GM18907 (cell line): ENCODE results near the gene SGMS1.
A peak's percentile ranks its signal among the peaks of the same experiment; 100 is the strongest.
"Not testable (repeated sequence)": the region's sequence is repeated elsewhere in the genome, so short reads cannot be mapped to it uniquely, and the experiment has no call there.

Source experiments
- ATAC-seq: cut with Tn5 transposase; IDR thresholded peaks from one replicate; pipeline ENCODE4 v1.9.1; 2021; ENCODE audit warnings: mild to moderate bottlenecking, moderate library complexity; ENCODE audit not compliant: unreplicated experiment

Gene SGMS1

DNA sequence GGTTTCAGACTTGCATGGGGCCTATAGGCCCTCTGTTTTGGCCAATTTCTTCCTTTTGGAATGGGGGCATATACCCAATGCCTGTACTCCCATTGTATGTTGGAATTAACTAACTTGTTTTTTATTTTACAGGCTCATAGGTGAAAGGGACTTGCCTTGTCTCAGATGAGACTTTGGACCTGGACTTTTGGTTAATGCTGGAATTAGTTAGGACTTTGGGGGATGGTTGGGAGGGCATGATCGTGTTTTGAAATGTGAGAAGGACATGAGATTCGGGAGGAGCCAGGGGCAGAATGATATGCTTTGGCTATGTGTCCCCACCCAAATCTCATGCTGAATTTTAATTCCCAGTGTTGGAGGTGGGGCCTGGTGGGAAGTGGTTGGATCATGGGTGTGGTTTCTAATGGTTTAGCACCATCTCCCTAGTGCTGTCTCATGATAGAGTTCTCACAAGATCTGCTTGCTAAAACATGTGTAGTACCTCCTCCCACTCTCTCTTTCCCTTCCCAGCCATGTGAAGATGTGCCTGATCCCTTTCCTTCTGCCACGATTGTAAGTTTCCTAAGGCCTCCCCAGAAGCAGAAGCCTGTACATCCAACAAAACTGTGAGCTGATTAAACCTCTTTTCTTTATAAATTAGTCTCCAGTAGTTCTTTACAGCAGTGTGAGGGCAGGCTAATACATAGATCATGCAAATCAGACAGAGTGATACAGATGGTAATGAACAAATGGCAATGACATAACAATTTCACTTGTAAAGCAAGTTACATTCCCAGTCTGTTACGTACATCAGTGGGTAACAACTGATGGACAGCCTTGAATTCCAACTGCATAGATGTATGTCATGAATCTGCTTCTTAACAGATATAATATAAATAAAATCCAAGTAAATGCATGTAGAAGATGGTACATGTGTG lies 146.2 kb downstream of the SGMS1 start:
- no peak for ATAC-seq

DNA sequence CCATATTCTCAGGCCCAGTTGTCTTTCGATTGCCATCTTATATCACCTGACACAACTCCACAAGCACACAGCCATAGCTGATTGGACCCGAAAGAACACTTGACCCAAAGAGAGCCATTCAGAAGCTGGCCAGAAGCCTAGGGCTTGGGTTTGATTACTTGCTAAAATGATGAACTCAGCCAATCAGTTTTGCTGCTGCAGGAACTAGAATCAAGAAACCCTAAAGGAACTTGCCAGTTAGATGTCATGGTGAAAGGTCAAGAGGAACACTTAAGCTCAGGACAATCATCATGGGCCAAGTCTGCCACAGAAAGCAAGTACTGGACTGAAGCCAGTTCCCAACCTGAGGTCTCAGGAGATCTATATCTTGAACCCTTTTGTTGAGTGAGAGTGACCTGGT lies 150.0 kb downstream of the SGMS1 start:
- no peak for ATAC-seq

DNA sequence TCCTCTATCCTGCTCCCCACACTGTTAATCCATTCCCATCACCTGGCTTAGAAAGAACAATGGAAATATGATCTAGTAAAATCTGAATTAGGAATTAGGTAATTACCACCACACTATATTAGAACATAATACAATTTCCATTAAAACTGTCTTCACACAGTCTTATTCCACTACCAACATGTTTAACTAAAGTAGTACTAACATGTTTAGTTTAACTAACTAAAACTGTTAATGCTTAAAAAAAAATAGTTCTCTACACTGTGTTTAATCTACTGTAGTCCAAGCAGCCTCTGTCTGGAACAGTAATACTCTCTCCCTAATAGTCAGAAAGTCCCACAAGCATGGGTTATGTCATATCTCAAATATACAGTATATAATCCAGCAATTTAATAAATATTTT lies 150.8 kb downstream of the SGMS1 start:
- no peak for ATAC-seq

DNA sequence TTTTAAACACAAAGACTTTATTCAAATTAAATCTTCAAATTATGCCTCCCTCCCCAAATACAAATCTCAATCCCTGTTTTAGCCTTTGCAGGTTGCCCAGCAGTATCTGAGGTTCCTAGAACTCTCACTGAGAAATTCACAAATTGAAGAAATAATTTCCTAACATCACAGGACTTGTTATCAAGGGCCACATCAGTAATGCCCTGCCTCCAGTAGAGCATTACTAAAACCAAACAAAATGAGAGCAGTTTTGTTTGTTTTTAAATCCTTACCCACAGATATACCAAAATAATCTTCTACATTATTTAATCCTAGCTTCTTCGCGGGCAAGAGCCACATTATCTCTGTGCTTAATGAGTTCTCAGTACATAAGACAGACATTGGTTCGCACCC lies 152.2 kb downstream of the SGMS1 start:
- ATAC-seq: no peak

DNA sequence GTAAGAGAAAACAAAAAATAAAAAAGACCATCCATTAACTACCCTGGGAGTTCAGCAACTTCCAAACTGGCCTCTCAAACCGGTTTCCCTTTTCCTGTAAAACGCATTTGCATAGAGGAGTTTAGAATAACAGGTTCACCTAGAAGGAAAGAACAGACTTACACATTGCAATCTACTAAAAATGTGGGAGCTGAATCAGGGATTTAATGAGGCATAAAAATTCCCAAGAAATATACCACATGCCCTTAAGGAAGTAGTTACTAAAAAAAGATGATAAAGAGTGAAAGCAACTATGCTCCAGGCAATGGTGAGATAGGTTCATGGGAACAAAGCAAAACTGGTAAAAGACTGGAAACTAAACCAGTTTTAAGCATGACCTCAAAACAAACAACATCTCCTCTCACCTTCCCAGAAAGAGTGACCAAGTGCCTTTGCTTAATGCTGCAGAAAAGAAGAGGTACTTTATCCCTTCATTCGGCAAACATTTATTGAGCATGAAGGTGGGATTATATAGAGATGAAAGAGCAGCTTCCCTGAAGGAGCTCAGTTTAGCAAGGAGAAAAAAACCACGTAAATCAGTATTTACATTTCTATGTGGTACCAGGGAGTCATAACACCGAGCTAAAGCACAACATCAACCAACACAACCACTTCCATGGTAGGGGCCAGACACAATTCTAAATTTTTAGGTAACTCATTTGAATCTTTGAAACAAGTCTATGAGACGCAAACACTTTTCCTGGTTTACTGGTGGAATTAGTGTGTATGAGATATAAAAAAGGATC lies 152.8 kb downstream of the SGMS1 start:
- ATAC-seq: no peak

DNA sequence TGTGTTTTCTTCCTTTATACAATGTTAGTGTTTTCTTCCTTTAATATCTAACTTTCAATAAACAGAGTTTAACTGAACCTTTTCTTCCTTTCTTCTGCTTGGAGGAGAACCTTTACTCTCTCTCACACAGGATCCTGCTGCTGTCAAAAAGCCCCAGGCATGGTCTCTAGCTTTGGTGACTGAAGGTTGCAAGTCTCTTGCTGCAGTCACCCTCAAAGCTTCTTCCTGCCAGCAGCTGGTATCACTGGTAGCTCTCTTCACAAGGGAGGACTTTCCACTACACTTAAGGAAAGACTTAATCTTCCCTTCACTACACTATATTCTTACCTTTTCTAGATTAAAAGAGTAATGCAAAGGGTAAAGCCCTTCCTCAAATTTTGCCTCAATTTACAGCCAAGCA lies 153.4 kb downstream of the SGMS1 start:
- peak; percentile 65 for ATAC-seq

DNA sequence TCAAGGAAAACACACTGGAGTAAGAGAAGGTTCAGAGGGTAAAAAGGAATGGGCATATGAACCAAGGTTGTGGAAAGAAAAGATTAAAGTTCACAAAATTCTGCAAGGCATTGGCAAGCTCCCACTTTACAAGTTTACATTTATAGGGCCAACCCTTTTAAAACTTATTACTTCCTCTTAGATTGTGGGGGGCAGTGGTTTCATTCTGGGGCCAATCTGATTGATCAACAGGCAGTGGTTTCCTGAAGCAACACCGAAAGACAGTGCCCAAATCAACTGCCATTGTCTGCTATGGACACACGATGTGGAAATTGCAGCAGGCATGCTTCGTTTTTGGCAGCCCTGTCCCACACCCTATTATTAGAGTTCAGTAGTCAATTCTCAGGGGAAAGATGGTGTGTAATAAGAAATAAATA lies 154.0 kb downstream of the SGMS1 start:
- no peak for ATAC-seq

DNA sequence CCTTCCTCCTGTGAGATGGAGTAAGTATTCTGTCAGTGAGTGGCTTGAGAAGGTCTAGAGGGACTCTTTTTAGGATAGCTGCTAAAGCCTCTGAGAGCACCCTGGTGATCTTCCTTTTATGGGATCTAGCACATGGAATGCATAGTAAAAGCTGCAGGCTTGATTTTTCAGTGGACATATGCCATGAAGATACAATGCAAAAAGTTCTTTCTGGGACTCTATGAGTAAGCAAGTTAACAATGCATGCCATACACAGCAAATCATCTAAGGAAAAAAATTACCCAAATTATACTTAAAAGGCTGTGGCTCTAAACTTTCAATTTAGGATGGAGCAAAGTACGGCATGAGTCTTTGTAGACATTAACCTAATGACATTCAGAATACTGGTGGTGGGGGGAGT lies 154.5 kb downstream of the SGMS1 start:
- no peak for ATAC-seq

DNA sequence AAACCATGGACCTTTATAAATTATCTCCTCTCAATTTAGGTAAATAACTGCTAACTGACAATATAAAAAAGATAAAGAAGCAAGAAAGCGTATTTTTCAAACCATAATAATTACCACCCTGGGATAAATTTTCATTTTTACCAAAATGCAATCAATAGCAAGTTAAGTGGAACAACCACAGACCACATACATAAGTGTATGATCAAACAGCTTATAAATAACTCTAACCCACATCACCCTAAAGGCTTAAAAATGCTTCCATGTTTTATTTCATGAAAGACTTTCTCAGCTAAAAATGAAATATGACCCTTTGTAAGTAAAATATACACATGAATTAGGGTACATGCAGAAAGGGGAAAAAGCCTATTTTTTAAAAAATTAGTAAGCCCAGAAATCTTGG lies 156.5 kb downstream of the SGMS1 start:
- no peak for ATAC-seq

DNA sequence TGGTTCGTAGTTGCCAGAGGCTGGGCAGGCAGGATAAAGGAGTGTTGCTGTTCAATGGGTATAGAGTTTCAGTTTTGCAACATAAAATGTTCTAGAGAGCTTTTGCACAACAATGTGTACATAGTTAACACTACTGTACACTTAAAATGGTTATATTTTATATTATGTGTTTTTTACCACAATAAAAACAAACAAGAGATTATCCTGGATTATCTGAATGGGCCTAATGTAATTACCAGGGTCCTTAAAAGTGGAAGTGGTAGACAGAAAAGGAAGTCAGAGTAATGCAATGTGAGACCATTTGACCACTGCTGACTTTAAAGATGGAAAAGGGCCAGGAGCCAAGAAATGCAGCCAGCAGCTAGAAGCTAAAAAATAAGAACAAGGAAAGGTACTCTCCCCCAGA lies 159.7 kb downstream of the SGMS1 start:
- ATAC-seq: no peak

DNA sequence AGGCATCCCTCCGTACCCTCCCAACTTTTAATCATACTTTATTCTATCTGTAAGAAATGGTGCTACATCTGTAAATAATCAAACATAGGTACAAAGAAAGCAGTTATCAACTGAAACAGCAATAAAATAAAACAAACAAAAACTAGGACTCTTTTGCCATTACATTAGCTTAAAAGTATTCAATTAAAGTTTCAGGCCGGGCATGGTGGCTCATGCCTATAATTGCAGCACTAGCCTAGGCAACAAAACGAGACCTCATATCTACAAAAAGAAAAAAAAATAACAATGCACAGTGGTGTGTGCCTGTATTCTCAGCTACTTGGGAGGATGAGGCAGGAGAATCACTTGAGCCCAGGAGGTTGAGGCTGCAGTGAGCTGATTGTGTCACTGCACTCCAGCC lies 161.9 kb downstream of the SGMS1 start:
- no peak for ATAC-seq

DNA sequence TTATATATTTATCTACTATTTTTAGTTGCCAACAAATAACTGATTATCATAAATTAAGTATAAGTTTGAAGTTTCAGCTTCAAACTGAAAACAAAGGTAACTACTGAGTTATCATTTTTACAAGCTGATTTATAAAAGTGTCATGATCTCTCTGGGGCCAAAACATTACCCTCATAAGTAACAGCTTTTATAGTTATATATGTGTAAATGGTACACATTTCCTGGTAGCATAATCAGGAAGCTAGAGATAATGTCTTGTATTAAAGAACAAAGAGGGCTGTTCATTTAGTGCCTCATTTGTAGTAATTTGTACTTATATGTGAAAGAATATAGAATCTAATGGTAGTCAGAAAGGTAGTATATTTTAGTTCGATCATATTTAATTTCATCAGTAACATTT lies 162.6 kb downstream of the SGMS1 start:
- no peak for ATAC-seq

DNA sequence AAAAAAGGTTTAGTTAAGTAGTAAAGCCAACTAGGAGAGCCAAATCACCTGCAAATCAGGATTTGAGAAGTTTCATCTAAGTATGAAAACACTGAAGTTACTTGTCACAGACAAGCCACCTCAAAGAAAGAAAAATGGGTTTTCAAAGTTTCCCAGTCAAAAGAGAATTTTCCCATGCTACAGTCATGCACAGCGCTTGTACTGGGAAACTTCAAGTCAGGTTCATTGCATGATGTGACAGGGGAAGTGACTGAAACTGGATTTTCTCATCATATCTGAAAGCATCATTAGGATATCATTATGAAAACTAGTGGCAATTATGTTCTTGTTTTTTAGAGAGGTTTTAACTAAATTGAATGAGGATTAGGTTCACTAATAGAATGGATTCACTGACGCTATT lies 167.0 kb downstream of the SGMS1 start:
- ATAC-seq: peak; percentile 47

DNA sequence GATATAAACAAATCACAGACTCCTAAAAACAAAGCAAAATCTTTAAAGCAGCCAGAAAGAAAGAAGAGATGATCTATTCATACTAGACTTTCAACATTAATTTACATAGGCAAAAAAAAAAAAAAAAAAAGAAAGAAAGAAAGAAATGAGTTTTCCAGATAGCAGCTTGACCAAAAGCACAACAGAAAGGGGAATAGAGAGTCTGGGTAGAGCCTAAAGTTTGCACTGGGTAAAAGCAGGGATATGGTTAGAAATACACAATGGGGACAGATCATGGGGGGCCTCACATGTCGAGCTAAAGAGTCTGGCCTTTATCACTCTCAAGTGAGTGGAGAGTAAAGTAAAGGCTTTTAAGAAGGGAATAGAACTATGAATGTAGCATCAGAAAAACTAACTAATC lies 169.8 kb downstream of the SGMS1 start:
- ATAC-seq: no peak

DNA sequence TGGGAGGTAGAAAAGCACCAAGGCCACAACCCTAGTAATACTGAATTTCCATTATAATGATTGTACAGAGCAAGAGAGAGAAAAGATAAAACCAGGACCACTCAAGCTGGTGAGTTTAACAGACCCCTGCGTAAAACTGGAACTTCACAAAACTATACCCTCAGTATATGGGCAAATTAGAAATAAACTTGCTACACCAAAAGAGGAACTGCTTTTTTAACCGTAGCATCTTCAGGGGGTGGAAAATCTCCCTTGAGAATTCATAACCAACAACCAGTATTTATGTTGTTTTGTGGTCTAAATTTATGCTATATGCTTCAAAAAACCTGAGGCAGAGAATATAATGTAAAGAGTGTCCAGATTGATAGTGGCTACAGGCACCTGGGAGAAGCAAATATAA lies 171.2 kb downstream of the SGMS1 start:
- peak; percentile 32 for ATAC-seq

DNA sequence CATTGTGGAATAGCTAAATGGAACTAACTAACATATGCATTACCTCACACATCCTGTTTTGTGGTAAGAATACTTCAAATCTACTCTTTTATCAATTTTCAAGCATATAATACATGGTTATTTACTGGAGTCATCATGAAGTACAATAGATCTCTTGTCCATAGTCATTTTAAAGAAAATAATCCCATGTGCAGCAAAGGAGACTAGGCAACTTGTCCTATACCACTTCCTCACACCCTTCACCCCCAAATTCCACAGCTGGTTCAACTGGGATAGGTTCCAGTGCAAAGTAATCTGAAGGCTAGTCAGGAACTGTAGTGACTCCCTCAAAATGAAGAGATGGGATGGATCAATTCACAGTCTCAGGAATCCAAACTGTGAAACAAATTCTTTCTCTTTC lies 176.1 kb downstream of the SGMS1 start:
- no peak for ATAC-seq

DNA sequence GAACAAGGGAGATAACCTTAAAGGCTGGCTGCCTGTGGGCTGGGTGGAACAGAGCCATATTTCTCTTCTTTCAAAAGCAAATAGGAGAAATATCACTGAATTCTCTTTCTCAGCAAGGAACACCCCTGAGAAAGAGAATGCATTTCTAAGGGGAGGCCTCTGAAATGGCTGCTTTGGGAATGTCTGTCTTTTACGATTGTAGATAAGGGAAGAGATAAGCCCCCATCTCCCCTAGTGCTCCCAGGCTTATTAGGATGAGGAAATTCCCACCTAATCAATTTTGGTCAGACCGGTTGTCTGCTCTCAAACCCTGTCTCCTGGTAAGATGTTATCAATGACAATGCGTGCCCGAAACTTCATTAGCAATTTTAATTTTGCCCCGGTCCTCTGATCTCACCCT lies 178.0 kb downstream of the SGMS1 start:
- ATAC-seq: not testable (repeated sequence)

DNA sequence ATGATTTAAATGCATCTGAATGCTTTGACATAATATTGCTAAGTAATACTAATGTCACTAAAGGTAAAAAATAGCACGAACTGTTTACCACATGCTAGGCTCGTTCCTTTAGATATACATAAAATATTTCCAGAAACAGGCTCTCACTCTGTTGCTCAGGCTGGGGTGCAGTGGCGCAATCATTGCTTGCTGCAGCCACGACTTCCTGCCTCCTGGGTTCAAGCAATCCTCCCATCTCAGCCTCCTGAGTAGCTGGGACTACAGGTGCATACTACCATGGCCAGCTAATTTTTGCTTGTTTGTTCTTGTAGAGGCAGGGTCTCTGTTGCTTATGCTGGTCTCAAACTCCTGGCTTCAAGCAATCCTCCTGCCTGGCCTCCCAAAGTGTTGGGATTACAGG lies 183.3 kb downstream of the SGMS1 start:
- no peak for ATAC-seq

DNA sequence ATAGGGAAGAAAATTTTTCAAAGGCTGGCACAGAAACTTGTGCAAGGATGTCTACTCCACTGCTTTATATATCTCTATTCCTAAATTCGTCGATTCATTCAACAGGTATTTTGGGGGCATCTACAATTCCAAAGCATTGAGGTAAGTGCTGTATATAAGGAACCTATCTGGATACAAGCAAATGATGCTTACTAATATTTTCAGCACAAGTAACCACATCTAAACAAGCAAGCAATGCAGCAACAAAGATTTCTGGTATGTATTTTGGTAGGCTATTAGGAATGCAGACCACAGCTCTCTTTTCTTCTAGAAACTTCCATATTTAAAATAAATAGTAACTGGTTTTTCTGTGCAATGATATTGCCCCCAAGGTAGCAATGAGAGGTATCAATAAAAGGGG lies 183.9 kb downstream of the SGMS1 start:
- no peak for ATAC-seq

DNA sequence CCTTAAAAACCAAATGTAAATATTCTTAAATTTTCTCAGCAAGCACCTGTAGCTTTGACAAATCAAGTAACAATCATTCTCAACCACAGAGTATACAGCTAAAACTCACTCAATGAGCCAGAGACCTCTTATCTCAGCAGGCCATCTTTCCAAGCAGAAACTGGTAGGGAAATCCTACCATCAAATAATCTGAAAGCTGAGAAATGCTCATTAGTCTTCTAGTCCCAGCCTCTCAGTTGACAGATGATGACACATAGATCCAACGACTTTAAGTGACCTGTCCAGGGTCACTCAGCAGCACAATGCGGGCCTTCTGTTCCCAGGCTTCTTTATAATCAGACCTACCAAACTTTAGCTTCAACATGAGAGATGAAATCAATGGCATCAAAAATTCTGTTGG lies 184.6 kb downstream of the SGMS1 start:
- no peak for ATAC-seq

DNA sequence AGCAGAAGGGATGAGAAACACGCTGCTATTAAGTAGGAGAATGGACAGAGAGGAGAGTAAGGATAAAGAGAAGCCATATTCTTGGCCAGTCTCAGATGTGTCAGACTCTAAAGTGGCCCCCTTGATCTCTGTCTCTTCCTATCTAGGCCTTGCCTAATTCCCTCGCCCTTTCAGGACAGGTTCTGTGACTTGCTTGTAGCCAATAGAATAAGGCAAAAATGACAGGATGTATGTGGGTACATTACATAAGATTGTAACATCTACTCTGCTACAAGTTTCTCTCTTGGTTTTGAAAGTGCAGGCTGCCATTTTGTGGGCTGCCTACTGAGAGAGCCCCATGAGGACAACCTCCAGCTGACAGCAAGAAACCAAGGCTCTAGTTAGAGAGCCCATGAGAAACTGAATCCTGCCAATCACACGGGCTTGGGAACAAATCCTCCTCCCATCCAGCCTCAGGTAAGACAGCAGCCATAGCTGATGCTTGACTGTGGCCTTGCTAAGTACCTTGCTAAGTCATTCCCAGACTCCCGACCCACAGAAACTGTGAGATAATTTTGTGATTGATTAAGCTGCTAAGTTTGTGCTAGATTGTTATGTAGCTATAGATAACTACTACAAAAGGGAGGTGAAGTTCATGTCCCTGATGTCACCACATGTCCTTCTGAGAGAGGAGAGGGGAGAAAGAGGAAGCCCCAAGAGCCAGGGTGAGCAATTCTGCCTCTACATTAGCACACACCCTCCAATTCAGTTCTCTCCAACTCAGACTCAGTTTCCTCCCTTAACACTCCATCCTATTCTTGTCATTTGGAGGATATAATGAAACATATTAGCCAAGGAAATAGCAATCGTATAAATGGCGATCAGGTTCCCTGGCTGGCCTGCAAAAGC lies 185.5 kb downstream of the SGMS1 start:
- peak; percentile 25 for ATAC-seq
